Measurements from ENCODE around the gene RGSL1. TPM values are rescaled to one million over a fixed set of nuclear protein-coding genes. Genes with fewer than 3 reads are reported as not detected.

The RGSL1 gene
- total and polyA plus RNA-seq, 9 of the 15 experiments (the other 6 are each of a cell fraction or from before 2014, with no cell fraction given), result 0.03 TPM; not detected in 8

DNA sequence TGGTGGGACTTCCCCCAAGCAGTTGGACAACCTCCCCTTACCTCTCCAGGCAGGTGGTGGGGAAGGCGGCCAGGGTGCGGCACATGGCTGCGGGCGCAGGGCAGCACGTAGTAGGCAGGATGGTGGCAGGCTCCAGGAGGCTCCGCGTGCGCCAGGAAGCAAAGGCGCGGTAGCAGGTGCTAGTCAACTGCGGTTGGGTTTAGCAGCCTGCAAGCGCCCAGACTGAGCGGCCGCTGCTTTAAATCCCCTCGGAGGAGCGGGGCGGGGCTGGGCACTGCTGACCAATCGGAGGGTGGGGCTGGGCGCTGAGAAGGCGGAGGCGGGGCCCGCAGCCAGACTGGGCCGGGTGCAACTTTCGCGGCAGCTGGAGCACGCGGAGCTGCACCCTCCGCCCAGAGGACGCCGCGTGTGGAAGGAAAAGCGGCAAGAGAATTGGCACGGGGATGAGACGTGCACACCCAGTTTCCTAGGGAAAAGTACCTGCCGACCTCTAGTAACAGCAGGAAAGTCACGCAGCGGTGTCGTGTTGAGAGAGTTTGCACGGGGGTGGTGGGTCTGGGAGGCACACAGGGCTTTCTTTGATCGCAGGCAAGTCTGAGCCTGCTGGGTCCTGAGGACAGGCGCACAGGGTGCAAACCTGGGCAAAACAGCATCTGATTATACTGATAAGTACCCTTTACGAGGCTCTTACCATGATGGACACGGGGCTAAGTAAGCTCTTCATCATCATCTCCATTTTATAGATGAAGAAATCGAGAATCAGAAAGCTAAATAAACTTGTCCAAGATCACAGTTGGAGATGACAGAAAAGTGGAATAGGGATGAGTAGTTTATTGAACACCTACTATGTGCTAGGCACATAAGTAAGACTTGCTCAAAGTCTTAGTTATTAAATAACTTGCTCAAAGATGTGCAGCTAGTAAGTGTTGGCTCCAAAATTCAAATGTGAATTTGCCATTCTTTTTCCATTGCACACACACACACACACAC lies 154.5 kb downstream of the RGSL1 start, which contains the start of gene RGS16 (continued):
- TF ChIP-seq RBM15 (IDR thresholded peaks at IDR 0.05; ENCODE audit: insufficient read depth, low read length) (no peak), CCNT2 (IDR thresholded peaks at IDR 0.05; ENCODE audit: borderline replicate concordance, extremely low read depth, insufficient read length, low read depth, low read length) (peak; percentile 23), SMARCE1 (IDR thresholded peaks at IDR 0.05) (no peak), ZNF347 (CRISPR knock-in tag; IDR thresholded peaks at IDR 0.05; ENCODE audit: low read depth) (no peak), MXI1 (IDR thresholded peaks at IDR 0.05; ENCODE audit: low read depth, low read length) (no peak), ZNF699 (CRISPR knock-in tag; IDR thresholded peaks at IDR 0.05; ENCODE audit: insufficient replicate concordance) (no peak), FOXO4 (CRISPR knock-in tag; IDR thresholded peaks at IDR 0.05) (no peak), SP1 (CRISPR knock-in tag; IDR thresholded peaks at IDR 0.05) (peak; percentile 58; the same call in 1 of the 2 replicates), ZNF766 (CRISPR knock-in tag; conservative IDR thresholded peaks at IDR 0.05) (no peak), CREB3 (tag; conservative IDR thresholded peaks at IDR 0.05; ENCODE audit: low read depth) (no peak), ZNF512 (tag; IDR thresholded peaks at IDR 0.05) (no peak), ZNF280B (CRISPR knock-in tag; IDR thresholded peaks at IDR 0.05) (no peak), PHF21A (IDR thresholded peaks at IDR 0.05; ENCODE audit: borderline replicate concordance, low read depth) (no peak), PTBP1 (IDR thresholded peaks at IDR 0.05; ENCODE audit: low read depth, low read length) (no peak), CBFA2T2 (conservative IDR thresholded peaks at IDR 0.05) (no peak), GABPB2 (CRISPR knock-in tag; conservative IDR thresholded peaks at IDR 0.05) (no peak), MAZ (CRISPR knock-in tag; conservative IDR thresholded peaks at IDR 0.05 in 1 of 2, IDR thresholded peaks at IDR 0.05 in 1 of 2) (peak; percentile 50 to 84), CSDE1 (IDR thresholded peaks at IDR 0.05) (no peak), ZNF3 (CRISPR knock-in tag; IDR thresholded peaks at IDR 0.05) (no peak), NR3C1 (CRISPR knock-in tag; IDR thresholded peaks at IDR 0.05) (no peak)
